Amniotic stem cell (primary cell): ENCODE results near the gene HAPLN1.
"Not testable (repeated sequence)": the region's sequence is repeated elsewhere in the genome, so short reads cannot be mapped to it uniquely, and the experiment has no call there.

Experiments
- DNase-seq: peaks from one replicate; lab custom pipeline; 2025; lab: John Stamatoyannopoulos, UW

The HAPLN1 gene

DNA sequence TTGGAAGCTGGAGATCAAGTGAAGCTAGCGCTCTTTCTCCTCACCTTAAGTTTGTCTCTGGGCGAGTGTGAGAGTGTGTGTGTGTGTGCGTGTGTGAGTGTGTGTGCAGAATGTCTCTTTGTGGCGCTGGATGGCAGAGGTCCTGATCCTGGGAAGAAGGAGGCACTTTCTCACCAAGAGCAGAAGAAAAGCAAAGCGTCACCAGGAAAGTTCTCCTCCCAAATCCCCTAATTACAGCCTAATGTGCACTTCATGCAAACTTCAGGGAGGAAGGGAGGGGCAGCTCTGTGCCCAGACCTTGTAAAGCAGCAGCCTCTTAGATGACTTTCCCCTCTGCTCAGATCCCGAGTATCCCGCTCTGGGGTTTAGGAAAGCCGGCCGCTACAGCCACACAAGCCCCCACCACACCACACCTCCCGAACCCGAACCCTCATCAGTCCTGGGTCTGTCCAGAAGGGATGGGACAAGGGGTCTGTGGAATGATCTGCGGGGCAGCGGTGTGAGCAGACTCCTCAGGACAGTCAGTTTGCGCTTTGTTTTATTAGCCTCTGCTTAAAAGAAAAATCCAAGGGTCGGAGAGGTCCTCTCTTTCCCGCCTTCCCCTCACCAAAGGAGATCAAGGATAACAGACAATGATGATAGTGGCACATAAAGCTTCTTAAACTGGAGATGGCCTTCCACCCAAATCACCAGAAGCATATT, at the start of gene HAPLN1:
Gene HAPLN1, minus strand, starts transcription at position 20 of the 702 bp plus-strand sequence. CDS start 47,332 bp downstream, outside the sequence.
- no peak for DNase-seq

DNA sequence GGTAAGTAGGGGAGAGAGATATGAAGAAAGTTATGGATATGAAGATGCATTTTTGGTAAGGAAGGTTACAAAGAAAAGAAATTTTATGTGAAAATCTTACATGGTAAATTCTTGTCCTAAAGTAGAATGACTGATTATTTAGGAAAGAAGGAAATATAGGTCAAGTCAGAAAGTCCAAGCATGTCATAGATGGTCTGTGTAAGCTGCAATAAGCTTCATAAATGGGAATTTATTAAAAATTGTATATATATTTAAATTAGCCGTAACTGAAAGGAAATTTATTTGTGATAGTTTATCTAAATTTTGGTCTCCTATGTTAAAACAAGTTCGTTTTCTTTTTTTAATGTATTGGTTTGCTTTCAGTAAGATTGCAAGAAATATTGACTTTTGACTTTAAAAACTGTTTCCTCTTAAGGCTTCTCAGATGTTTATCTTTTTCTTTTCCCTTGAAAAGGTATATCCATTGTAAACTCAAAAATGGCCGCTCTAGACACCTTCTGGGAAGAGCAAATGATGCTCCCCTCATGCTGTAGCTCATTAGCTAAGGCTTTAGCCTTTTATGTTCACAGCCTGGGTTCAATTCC, 46.8 kb upstream of the HAPLN1 start:
- no peak for DNase-seq

DNA sequence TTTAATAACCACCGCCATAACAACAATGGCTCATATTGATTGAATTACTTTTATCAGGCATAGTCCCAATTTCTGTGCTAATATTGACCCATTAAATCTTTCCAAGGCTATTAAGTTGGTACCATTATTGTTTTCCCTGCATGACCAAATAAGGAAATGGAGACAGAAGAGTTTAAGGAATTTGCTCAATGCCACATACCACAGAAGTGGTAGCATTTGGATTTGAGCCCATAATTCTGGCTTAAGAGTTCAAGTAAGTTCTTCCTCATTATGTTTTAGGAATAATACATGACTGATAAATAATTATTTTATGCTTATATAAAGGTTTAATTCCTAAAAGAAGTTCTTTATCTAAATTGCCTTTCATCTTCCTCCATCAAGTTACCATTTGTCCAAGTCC, 43.4 kb upstream of the HAPLN1 start:
- DNase-seq = no peak

DNA sequence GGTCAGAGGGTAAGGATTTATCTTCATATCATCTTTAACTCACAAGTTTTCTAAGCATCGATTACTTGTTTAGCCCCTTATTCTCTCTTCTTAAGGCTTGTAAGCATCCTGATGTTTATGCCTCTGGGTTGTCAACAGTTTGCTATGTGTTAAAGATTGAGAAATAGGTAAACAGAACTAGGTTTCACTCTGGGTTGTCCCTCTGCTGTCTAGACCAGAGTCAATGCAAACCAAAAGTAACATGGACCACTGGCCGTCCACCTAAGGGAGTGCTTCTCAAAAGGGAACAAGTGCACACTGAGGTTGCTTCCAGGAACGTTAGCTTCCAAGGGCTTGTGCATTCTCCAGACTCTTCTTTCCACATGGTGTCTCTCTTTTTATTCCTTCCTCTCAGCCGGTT, 39.9 kb upstream of the HAPLN1 start:
- no peak for DNase-seq

DNA sequence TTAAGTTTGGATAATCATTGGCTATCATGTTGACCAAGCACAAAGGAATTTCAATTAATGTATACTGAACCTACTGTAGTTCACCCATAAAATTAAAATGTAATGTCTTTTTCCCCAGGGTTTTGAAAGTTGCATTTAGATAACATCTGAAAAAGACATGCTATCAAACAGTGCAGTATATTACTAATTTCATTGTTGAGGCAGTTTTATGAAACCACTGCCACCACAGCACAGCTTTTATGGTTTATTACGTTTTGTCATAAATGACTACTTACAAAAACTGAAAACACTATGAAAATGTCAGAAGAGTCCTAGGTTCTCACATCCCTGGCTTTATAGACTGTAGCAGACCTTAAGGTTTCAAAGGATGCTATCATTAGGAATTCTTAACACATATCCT, 32.0 kb upstream of the HAPLN1 start:
- DNase-seq = no peak

DNA sequence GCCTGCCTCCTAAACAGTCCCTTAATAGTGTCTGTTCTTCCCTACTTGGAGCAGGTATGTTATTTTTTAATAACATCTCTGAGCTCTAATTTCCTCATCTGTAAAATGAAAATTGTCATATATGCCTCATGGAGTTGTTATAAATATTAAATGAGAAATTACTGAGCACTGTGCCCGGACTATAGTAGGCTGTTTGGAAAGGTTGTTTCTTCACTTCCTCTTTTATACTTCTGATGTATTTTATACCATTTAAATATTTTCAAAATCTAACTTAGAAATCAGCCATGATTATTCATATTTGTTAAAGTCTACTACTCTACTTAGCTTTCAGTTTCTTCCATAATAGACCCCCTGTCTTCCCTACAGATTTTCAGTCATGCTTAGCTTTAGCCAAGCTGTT, 30.5 kb upstream of the HAPLN1 start:
- DNase-seq = no peak

DNA sequence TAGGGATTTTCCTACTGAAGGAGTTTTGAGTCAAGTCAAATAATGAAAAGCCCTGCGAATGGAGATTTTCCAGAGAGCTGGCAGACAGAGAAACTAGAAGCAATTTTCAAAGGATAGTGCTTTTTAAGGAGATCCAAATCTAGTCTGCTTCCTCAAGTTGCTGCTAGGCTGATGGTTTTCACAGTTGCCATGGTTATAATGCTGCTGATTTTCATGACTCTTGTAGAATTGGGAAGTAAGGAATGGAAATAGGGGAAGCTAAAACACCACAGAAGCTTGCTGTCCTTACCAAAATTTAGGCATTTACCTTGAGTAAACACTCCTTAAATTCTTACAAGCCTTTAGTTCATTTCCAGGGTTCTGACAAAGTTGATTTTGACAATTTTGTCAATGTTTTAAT, 30.1 kb upstream of the HAPLN1 start:
- DNase-seq = no peak

DNA sequence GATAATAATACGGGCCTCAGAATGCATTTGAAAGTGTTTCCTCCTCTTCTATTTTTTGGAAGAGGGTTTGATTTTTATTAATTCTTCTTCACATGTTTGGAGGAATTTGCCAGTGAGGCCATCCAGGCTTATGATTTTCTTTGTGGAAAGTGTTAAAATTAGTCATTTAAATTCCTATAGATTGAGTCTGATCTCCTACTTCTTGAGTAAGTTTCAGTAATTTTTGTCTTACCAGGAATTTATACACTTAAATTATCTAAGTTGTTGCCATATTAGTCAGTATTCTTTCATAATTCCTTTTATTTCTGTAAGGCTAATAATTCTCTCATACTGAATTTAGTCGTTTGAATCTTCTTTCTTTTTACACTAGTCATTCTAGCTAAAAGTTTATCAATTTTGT, 25.2 kb upstream of the HAPLN1 start:
- DNase-seq = no peak

DNA sequence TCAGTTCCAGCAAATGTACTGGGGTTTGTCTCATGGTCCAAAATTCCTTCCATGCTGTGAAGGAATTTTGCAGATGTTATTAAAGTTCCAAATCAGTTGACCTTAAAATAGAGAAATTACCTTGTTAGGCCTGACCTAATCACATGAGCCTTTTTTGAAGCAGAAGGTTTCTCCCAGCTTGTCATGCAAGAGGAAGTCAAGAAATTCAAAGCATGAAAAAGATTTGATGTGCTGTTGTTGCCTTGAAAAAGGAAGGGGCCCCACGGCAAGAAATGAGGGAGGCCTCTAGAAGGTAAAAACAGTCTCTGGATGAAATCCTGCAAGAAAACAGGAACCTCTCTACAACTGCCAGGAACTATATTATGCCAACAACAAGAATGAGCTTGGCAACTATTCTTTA, 24.2 kb upstream of the HAPLN1 start:
- no peak for DNase-seq

DNA sequence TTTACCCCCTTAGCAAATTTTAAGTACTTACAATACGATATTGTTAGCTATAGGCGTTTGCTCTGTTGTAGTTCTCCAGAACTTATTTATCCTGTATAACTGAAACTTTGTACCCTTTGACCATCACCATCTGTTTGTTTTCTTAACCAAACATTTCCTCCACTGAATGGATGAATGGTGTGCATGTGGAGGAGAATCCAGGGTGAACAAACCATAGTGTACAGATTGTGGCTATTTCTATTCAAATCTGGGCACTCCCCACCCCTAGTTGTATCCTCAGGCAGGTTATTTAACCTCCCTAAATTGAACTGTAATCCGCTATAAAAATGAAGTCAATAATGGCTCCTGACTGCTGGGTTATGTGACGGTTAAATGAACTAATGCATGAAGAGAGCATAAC, 21.4 kb upstream of the HAPLN1 start:
- no peak for DNase-seq

DNA sequence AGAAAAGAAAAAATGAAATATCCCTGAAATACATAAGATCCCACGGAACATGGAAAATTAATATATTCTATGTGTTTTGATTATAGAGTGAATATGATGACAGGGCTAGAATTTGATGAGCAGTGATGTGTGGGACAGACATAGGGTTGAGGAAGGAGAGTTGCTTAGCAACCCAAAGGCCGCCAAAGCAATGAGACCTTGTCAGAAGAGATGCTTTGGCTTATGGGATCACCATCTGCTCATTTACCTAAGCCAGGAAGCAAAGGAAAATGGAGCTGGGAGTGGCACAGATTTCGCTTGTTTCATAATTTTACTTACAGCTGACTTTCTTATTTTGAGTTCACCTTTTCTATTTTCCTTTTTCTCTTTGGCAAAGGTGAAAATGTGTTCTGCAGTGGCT, 20.9 kb upstream of the HAPLN1 start:
- no peak for DNase-seq

DNA sequence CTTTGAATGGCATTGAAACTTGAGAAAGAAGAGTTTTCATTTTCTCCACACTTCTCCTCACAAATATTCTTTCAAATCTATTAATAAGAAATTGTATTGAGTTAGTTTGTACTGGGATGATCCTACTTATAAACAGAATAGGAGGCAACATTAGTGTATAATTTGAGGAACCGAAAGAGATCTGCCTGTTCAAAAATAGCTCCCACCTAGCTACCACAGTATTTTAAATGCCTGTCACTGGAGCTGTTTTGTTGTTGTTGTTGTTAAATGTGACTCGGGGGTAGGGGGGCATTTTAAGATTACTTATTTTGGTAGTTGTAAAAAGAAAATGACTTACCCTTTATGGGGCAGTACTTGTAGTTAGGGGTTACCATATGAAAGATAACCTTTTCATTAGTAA, 20.1 kb upstream of the HAPLN1 start:
- DNase-seq = no peak

DNA sequence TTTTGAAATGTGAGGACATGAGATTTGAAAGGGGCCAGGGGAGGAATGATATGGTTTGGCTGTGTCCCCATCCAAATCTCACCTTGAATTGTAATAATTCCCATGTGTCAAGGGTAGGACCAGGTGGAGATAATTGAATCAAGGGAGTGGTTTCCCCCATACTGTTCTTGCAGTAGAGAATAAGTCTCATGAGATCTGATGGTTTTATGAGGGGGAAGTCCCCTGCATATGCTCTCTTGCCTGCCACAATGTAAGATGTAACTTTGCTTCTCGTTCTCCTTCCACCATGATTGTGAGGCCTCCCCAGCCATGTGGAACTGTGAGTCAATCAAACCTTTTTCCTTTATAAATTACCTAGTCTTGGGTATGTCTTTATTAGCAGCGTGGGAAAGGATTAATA, 15.5 kb upstream of the HAPLN1 start:
- not testable (repeated sequence) for DNase-seq

DNA sequence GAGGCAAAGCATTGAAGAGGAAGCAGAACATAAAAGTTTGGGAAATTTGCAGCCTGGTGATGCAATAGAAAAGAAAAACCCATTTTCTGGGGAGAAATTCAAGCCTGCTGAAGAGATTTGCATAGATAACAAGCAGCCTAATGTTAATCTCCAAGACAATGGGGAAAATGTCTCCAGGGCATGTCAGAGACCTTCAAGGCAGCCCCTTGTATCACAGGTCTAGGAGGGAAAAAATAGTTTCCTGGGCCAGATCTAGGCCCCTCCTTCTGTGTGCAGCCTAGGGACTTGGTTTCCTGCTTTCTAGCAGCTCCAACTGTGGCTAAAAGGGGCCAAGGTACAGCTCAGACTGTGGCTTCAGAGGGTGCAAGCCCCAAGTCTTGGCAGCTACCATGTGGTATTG, 14.4 kb upstream of the HAPLN1 start:
- DNase-seq = not testable (repeated sequence)

DNA sequence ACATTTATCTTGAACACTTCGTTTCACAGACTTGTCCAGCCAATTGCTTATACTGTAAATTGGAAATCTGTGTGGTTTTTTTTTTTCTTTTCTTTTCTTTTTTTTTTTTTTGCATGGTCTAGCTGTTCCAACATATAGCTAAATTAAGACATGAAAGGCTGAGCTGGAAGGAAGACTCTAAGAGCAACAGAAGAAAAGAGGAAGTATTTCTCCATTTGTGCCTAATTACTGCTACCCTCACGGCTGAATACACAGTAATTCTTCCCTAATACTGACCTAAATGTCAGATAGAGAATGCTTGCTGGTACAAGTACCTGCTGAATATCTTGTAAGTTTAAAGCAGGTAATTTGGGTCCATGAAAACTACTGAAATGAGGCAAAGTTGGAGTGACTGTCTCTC, 11.0 kb upstream of the HAPLN1 start:
- no peak for DNase-seq

DNA sequence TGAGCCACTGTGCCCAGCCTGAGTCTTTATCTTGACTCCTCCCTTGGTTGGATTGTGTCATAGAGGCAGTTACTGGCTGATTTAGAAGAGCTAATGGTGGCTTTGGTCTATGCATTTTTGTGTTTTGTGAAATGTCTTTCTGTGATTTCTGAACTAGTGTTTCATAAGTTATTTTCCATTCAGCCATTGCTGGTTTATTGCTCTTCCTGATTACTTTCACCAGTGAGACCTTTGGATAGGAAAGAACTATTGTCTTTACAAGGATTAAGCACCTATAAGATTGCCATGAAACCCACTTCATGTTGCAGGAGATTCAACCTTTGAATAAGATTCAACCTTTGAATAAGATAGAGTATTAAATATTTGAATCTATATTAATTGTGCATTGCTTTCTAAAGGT, 8.7 kb upstream of the HAPLN1 start:
- DNase-seq = no peak

DNA sequence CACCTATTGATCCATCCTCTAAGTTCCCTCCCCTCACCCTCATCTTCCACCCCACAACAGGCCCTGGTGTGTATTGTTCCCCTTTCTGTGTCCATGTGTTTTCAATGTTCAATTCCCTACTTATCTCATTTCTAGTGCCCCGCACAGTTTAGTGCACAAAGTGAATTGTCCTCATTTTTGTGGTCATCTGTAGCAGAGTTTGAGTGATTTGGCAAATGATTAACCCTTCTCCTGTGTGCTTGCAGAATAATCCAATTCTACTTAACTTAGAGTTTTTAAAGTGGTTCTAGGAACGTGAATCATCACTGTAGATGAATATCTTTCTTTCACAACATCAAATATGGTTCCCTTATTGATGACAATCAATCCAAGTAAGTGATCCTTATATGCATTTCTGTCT, 6.3 kb upstream of the HAPLN1 start:
- DNase-seq = no peak

DNA sequence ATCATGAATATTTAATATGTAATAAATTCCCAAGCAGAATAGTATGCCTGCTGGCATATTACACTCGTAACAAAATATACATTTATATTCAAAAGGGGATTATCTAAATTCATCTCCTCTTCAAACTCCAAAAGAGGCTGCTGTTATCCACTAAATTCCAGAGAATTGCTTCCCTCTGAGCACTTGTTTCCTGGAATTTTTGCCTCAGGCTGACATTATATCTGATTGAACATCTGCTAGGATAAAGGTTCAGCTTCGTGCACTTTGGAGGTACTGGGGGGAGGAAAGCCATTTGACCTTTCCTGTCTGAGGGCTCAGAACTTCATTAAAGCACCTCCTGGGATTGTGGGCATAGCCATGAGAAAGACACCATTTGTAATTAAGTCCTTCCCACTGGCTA, 4.3 kb upstream of the HAPLN1 start:
- no peak for DNase-seq

DNA sequence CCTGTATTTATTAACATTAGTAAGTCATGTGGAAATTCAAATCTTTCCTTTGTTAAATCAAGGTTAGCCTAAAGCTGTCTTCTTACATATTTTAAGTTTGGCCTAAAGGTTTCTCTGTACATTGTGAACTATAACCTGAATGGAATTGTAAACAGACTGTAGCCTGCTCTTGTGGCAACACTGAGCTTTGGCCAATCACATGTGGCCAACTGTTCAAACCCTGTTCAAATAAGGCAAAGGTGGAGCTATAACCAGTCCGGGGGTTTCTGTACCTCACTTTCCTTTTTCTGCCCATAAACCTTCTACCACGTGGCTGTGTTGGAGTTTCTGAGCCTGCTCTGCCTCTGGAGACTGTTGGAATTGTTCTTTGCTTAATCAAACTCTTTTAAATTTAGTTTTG, 3.3 kb upstream of the HAPLN1 start:
- DNase-seq = no peak

DNA sequence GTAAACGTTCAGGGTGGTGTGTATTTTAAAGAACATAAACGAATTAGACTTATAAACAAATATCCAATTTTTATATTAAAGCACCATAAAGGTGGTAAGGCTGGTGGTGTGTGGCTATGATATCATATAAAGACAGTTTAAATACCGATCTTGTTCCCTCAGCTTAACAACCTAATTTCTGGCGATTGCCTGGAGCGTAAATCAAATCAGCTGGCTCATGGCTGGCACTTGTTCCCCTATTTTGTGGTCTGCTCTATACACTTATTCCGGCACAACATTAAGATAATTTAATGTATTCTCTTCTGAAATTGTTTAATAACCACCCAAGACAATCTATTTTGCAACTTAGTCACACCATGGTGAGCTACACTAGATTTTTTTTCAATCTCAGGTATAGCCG, 2.4 kb upstream of the HAPLN1 start:
- DNase-seq = no peak

DNA sequence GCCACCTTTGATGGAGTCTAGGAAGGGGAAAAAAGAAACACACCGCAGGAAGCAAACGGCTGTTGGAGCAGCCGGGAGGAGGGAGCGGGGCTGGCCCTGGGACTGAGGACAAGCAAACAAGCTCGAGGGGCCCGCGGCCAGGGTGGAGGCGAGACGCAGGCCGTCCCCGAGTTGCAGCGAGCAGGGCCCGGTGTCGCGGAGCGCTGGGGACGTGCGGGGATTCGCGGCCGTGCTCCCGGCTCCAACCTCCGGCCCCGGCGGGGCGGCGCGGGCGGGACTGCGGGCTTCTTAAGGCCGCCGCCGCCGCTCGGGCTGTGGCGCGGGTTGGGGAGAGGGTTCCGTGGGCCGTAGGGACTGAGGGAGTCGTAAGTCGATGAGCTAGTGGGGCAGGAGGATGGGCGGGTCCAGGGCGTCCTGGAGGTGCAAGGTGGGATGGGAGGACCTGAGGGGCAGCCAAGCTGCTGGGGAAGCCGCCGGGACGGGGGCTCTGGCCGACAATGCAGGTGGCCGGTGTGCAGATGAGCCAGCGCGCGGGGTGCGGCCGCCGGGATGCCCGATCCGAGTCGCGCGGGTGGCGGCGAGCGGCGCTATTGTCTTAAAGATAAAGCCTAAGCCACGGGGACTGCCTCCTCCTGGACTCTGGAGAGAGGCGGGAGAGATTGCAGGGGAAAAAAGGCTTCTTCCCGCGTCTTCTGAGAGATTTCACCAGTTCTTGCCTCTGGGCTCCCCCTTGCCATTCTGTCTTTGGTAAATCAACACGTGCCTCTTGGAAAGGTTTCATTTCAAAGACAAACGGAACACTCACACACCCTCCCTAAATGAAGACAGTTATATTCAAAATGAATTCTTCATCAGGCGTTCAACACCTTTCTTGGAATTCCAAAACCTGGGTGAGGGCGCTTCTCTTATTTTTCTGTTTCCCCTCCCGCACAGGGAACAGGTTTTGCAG, 1.6 kb upstream of the HAPLN1 start:
- peak; percentile 49 for DNase-seq

DNA sequence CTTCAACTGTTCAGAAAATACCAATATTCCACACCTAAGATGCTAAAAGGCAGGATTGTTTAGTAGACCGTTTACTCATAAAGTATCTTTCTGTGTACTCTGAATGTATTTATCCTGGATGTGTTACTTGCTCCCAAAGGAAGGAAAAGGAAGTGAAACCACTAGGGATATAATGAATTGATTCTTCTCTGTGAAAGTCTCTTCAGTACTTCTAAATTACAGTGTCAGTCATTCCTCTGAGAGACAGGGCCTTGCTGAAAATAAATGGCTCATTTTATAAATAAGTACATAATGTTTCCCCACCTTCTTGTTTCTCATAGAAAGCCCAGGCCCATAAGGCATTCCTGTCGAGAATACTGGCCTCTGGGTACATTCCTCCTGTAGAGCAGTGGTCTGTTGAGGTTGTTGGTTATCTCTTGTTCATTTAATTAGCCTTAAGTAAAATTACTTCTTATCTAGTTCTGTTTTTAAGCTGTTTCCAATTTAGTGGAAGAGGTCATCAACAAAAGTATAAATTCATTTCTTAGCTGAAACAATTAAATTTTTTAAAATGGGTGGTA, 1.6 kb downstream of the HAPLN1 start:
- DNase-seq = no peak
